ENCODE data around the gene ALK. TPM values are rescaled to one million over a fixed set of nuclear protein-coding genes. Genes with fewer than 3 reads are reported as not detected.

Gene ALK
- polyA plus RNA-seq, 1 experiment, result not detected

DNA sequence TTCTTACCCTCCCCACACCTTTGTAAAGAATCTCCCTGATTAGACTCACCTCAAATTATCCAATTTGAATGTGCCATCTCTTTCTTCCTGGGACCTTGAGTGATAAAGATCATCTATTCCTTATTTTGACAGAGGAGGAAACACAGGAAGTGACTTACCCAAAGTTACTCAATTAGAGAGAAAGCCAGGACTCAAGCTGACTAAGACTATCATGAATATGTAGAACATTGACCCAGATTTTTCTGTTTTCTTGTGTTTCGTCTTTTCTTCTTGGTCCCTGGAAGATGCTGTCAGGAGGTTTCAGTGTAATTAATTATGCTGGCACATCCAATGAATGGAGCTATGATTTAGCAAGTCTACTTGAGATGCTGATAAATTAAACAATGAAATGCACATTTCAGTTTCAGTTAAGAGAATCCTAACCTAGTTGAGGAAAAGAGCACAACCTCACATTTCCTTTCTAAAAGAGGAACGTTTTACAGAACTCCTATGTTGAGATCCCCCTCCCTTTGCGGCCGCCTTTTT, 425.8 kb downstream of the ALK start:
- no peaks in the 10 kb centered on the region for H3K9me3 ChIP-seq (ENCODE audit: control insufficient read depth, insufficient read depth, low read length)
- H3K27ac ChIP-seq (ENCODE audit: low read depth, low read length), result no peak overlapping the region
- POLR2A ChIA-PET, result no interaction called here
- no peaks in the 10 kb centered on the region for H3K27me3 ChIP-seq (ENCODE audit: control insufficient read depth, insufficient read depth, low read length)
- TF ChIP-seq, protein P1, sequence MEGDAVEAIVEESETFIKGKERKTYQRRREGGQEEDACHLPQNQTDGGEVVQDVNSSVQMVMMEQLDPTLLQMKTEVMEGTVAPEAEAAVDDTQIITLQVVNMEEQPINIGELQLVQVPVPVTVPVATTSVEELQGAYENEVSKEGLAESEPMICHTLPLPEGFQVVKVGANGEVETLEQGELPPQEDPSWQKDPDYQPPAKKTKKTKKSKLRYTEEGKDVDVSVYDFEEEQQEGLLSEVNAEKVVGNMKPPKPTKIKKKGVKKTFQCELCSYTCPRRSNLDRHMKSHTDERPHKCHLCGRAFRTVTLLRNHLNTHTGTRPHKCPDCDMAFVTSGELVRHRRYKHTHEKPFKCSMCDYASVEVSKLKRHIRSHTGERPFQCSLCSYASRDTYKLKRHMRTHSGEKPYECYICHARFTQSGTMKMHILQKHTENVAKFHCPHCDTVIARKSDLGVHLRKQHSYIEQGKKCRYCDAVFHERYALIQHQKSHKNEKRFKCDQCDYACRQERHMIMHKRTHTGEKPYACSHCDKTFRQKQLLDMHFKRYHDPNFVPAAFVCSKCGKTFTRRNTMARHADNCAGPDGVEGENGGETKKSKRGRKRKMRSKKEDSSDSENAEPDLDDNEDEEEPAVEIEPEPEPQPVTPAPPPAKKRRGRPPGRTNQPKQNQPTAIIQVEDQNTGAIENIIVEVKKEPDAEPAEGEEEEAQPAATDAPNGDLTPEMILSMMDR (IDR thresholded peaks at IDR 0.05; ENCODE audit: low read depth, low read length), result no peak
- no peak for DNase-seq (ENCODE audit: low read depth, low spot score)
- H3K4me3 ChIP-seq (ENCODE audit: low read depth, low read length), result no peak overlapping the region
- CTCF ChIA-PET, result no interaction called here

DNA sequence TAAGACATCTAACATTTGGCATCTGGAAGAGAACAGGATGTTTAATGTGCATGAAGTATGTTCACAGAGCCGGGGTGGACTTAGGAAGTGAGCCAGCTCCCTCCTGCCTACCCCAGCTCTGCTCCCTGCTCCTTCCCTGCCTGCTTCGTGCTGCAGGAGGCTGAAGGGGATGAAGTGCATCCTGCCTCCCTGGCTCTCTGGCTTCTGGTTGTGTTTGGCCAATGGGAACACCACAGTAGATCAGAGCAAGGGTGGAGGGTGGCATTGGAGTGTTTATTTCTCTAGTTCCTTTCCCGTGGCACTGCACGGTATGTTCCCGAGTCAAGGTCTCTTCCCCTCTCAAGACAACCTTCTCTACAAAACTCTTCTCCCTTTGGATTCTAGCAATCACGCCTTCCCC, 426.3 kb downstream of the ALK start:
- no peak overlapping the region for H3K27ac ChIP-seq (ENCODE audit: low read depth, low read length)
- no peak for DNase-seq (ENCODE audit: low read depth, low spot score)
- no peaks in the 10 kb centered on the region for H3K9me3 ChIP-seq (ENCODE audit: control insufficient read depth, insufficient read depth, low read length)
- no peaks in the 10 kb centered on the region for H3K27me3 ChIP-seq (ENCODE audit: control insufficient read depth, insufficient read depth, low read length)
- ChIA-PET CTCF (no interaction called here), POLR2A (interaction anchor here (0.9 kb wide), 1 partner anchor 23 kb away, joined by 3 read pairs; no protein-coding TSS in a partner anchor)
- TF ChIP-seq, protein P1 (IDR thresholded peaks at IDR 0.05; ENCODE audit: low read depth, low read length), result no peak
- no peak overlapping the region for H3K4me3 ChIP-seq (ENCODE audit: low read depth, low read length)

DNA sequence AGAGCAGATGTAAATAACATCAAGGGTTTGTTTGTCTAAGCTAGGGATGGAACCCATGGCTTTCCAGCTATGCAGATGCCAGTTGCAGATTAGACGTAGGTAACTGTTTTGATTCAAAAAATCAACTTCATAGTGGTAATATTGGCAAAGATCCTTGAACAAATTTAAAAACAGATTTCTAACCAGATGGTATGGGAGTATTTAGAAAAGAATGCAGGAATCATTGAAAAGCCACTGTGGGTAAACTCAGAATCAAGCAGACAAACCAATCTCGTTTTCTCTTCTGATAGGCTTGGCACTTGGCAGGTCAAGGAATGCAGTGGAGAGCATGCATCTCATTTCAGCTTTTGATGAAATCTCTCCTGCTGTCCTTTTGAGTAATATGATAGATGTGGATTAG, 428.7 kb downstream of the ALK start:
- CTCF ChIA-PET, result no interaction called here
- no peak overlapping the region for H3K27ac ChIP-seq (ENCODE audit: low read depth, low read length)

DNA sequence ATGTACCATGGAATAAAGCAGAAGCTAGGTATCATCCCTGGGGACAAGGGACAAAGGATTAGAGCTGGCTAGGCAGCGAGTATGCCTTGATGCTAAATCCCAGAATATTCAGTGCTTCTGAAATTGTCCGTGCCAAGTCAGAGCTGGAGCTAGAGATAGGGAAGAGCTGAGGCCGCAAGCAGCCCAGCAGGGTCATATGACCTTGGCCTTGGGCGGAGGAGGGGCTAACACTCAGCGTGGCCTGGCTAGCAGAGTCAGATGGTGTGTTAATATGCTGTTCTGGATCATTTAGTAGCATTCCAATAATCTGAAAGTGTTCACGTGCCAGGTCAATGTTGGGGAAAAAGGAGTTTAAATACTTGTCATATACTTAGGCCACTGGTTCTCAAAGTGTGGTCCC, 431.3 kb downstream of the ALK start:
- Histone ChIP-seq H3K27ac (ENCODE audit: low read depth, low read length) (no peak overlapping the region), H3K27me3 (ENCODE audit: control insufficient read depth, insufficient read depth, low read length) (no peaks in the 10 kb centered on the region), H3K4me3 (ENCODE audit: low read depth, low read length) (no peak overlapping the region), H3K9me3 (ENCODE audit: control insufficient read depth, insufficient read depth, low read length) (no peaks in the 10 kb centered on the region)
- TF ChIP-seq, protein P1 (IDR thresholded peaks at IDR 0.05; ENCODE audit: low read depth, low read length), result no peak
- POLR2A ChIA-PET, result no interaction called here
- DNase-seq (ENCODE audit: low read depth, low spot score), result no peak
- CTCF ChIA-PET, result interaction anchor here (0.6 kb wide), 1 partner anchor 68 kb away, joined by 3 read pairs; no protein-coding TSS in a partner anchor

More for the DNA sequence above, 428.7 kb downstream of the ALK start:
- Histone ChIP-seq H3K9me3 (ENCODE audit: control insufficient read depth, insufficient read depth, low read length) (no peaks in the 10 kb centered on the region), H3K27me3 (ENCODE audit: control insufficient read depth, insufficient read depth, low read length) (no peaks in the 10 kb centered on the region), H3K4me3 (ENCODE audit: low read depth, low read length) (no peak overlapping the region)
- DNase-seq (ENCODE audit: low read depth, low spot score), result no peak
- POLR2A ChIA-PET, result no interaction called here
- TF ChIP-seq, protein P1 (IDR thresholded peaks at IDR 0.05; ENCODE audit: low read depth, low read length), result no peak

DNA sequence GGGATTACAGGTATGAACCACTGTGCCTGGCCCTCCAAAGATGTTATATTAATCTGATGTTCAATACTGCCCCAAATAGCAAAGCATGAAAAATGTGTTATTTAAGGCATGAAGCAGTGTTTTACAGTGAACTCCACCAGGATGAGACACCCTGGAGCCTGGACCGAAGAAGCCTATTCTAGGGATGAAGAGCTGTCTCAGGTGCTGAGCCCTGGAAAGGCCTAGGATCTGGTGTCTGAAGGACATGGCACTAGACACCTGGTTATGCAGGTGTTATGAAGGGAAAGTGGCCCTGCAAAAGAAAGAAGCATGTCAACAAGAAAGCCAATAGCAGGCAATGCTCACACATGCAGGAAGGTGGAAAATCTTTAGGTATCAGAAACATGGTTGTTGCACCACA, 431.8 kb downstream of the ALK start:
- POLR2A ChIA-PET, result no interaction called here
- Histone ChIP-seq H3K27ac (ENCODE audit: low read depth, low read length) (no peak overlapping the region), H3K27me3 (ENCODE audit: control insufficient read depth, insufficient read depth, low read length) (no peaks in the 10 kb centered on the region), H3K9me3 (ENCODE audit: control insufficient read depth, insufficient read depth, low read length) (no peaks in the 10 kb centered on the region), H3K4me3 (ENCODE audit: low read depth, low read length) (no peak overlapping the region)
- CTCF ChIA-PET, result interaction anchor here (0.6 kb wide), 1 partner anchor 67 kb away, joined by 3 read pairs; no protein-coding TSS in a partner anchor
- TF ChIP-seq, protein P1 (IDR thresholded peaks at IDR 0.05; ENCODE audit: low read depth, low read length), result no peak
- no peak for DNase-seq (ENCODE audit: low read depth, low spot score)
